Neuronal stem cell (in vitro differentiated cells): ENCODE measurements around the gene SCYL3.

Experiments used
- DNase-seq: peaks from one replicate; pipeline ENCODE4 v3.0.0-alpha.2; 2013; ENCODE audit warnings: low spot score
- H2AFZ ChIP-seq: one replicate; pipeline ENCODE4 v1.6.1; 2013; ENCODE audit warnings: mild to moderate bottlenecking, low read length, inconsistent platforms
- H2AK5ac ChIP-seq: 2 replicates; pipeline ENCODE4 v1.6.1; 2013; ENCODE audit warnings: low read depth, mild to moderate bottlenecking, inconsistent platforms, low read length, moderate library complexity, mixed read lengths
- H2BK120ac ChIP-seq: 2 replicates; pipeline ENCODE4 v1.6.1; 2013; ENCODE audit warnings: low read depth, mild to moderate bottlenecking, inconsistent platforms, low read length, moderate library complexity, mixed read lengths
- H2BK12ac ChIP-seq: one replicate; pipeline ENCODE4 v1.6.1; 2013; ENCODE audit warnings: low read length, inconsistent platforms
- H2BK15ac ChIP-seq: 2 replicates; pipeline ENCODE4 v1.6.1; 2013; ENCODE audit warnings: mild to moderate bottlenecking, low read length, inconsistent platforms, mixed read lengths
- H2BK5ac ChIP-seq: one replicate; pipeline ENCODE4 v1.6.1; 2013; ENCODE audit warnings: inconsistent platforms, mild to moderate bottlenecking, low read length, moderate library complexity
- H3K14ac ChIP-seq: one replicate; pipeline ENCODE4 v1.6.1; 2013; ENCODE audit warnings: low read length, inconsistent platforms
- H3K18ac ChIP-seq: 2 replicates; pipeline ENCODE4 v1.6.1; 2013; ENCODE audit warnings: low read length, inconsistent platforms
- H3K23ac ChIP-seq: 2 replicates; pipeline ENCODE4 v1.6.1; 2013; ENCODE audit warnings: low read depth, mild to moderate bottlenecking, mixed read lengths, low read length, inconsistent platforms; ENCODE audit not compliant: poor library complexity
- H3K27ac ChIP-seq: replicated peaks from 3 replicates; pipeline ENCODE4 v1.5.1; 2013; ENCODE audit warnings: low read length, inconsistent platforms
- H3K27me3 ChIP-seq, 3 experiments: 2 replicates each; pipeline ENCODE4 v1.6.1; 2013; ENCODE audit warnings: low read length in 3 of 3, mild to moderate bottlenecking in 2 of 3, inconsistent platforms in 1 of 3, low read depth in 1 of 3, mixed read lengths in 1 of 3, moderate library complexity in 1 of 3; ENCODE audit not compliant: control insufficient read depth in 3 of 3, insufficient read depth in 3 of 3
- H3K36me3 ChIP-seq, 2 donors: replicated peaks in 1 of 2; 2 replicates each; pipeline ENCODE4 v1.6.1; 2013; ENCODE audit warnings: low read length in 2 of 2; ENCODE audit not compliant: control insufficient read depth in 2 of 2, insufficient read depth in 2 of 2
- H3K4ac ChIP-seq: 2 replicates; pipeline ENCODE4 v1.6.1; 2013; ENCODE audit warnings: inconsistent platforms, mild to moderate bottlenecking, low read length, moderate library complexity
- H3K4me1 ChIP-seq, 2 donors: 1 replicate in 1 of 2; 2 replicates in 1 of 2; pipeline ENCODE4 v1.6.1; 2013; ENCODE audit warnings: low read length in 2 of 2, low read depth in 1 of 2; ENCODE audit not compliant: control insufficient read depth in 2 of 2, insufficient read depth in 1 of 2
- H3K4me2 ChIP-seq: one replicate; pipeline ENCODE4 v1.6.1; 2013; ENCODE audit warnings: mild to moderate bottlenecking, low read length, inconsistent platforms; ENCODE audit not compliant: insufficient read depth, poor library complexity, severe bottlenecking
- H3K4me3 ChIP-seq, 2 donors: 2 replicates each; pipeline ENCODE4 v1.5.1; 2013; ENCODE audit warnings: low read length in 2 of 2, mild to moderate bottlenecking in 2 of 2, inconsistent platforms in 1 of 2, moderate library complexity in 1 of 2
- H3K79me1 ChIP-seq: one replicate; pipeline ENCODE4 v1.6.1; 2013; ENCODE audit warnings: low read depth, mild to moderate bottlenecking, inconsistent platforms, low read length, moderate library complexity
- H3K9ac ChIP-seq: one replicate; pipeline ENCODE4 v1.6.1; 2013; ENCODE audit warnings: mild to moderate bottlenecking, low read depth, low read length, inconsistent platforms; ENCODE audit not compliant: poor library complexity
- H3K9me3 ChIP-seq, 2 donors: replicated peaks in 1 of 2; 2 replicates each; pipeline versions ENCODE3 to v1.6.1; 2013; ENCODE audit warnings: low read length in 2 of 2, mild to moderate bottlenecking in 2 of 2, inconsistent platforms in 1 of 2, low read depth in 1 of 2, mixed read lengths in 1 of 2, moderate library complexity in 1 of 2; ENCODE audit not compliant: control insufficient read depth in 2 of 2, insufficient read depth in 1 of 2
- H4K8ac ChIP-seq: one replicate; pipeline ENCODE4 v1.6.1; 2013; ENCODE audit warnings: low read depth, mild to moderate bottlenecking, inconsistent platforms, low read length, moderate library complexity
- H4K91ac ChIP-seq: one replicate; pipeline ENCODE4 v1.6.1; 2013; ENCODE audit warnings: low read length, low read depth, mild to moderate bottlenecking, inconsistent platforms; ENCODE audit not compliant: poor library complexity
- whole genome bisulfite sequencing, 2 donors: extraction: QIAGEN DNeasy Blood & Tissue Kit; methylation state at CpG; one replicate each; pipeline ENCODE4 v1.1.7; 2013; ENCODE audit warnings: missing lambda C conversion rate in 2 of 2, mixed read lengths in 1 of 2; ENCODE audit not compliant: insufficient read length in 2 of 2, insufficient replicate concordance in 1 of 2; ENCODE audit errors: extremely low coverage in 2 of 2; 5-methylcytosine and 5-hydroxymethylcytosine counted together

The SCYL3 gene

DNA sequence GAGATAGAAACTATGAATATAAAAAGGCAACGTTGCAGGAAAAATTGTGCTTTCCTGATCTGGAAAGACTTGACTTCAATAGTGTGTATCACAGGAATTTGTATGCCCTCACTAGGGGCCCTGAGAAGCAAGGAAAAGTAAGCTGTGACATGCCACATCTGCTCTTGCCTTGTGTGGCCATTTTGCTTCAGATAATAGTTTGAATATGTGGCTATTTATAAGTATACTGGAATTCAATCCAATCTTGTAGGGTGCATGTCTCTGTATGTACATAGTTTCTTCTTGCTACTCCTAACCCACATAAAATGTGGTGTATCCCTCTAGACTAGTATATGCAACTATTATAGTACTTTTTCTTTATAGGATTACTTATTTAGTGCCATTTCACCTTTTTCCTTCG lies 31.1 kb upstream of the SCYL3 start:
- Histone ChIP-seq H2AFZ (no peak overlapping the region), H2BK15ac (no peak overlapping the region), H3K14ac (no peak overlapping the region), H2BK12ac (no peak overlapping the region), H3K23ac (no peak overlapping the region), H3K4ac (no peak overlapping the region), H3K18ac (no peak overlapping the region), H3K79me1 (no peaks in the 10 kb centered on the region), H2BK5ac (no peak overlapping the region), H3K4me2 (no peak overlapping the region), H2AK5ac (no peak overlapping the region), H3K27me3 (no peaks in the 10 kb centered on the region), H4K8ac (no peak overlapping the region), H3K9ac (no peak overlapping the region), H3K4me1 (no peaks in the 10 kb centered on the region), H4K91ac (no peak overlapping the region), H3K27ac (no peak overlapping the region), H3K9me3 (no peaks in the 10 kb centered on the region), H2BK120ac (no peak overlapping the region), H3K4me3 (no peak overlapping the region), H3K36me3 (no peaks in the 10 kb centered on the region)
- whole genome bisulfite sequencing, 2 donors = no CpG with 5 or more reads among the region's 2 CpGs
- DNase-seq = no peak

DNA sequence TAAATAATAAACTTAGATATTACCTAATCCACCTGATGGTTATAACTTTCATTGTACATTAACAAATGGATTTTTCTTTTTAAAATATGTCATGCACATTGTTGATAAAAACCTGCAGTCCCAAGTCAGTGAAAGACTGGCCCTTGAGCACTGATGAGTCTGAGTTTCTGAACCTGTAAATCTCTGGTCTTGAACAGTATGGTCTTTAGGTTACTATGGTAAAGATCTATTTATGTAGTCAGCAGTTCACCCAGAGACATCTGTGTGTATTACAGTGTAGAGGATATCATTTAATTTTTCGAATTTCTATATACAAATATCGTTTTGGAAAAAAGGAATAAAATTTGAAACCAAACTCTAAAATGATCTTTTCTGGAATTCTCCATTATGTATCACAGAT lies 30.4 kb upstream of the SCYL3 start:
- Histone ChIP-seq H3K79me1 (no peaks in the 10 kb centered on the region), H3K4me1 (no peaks in the 10 kb centered on the region), H3K27ac (no peak overlapping the region), H3K36me3 (no peaks in the 10 kb centered on the region), H4K8ac (no peak overlapping the region), H3K27me3 (no peaks in the 10 kb centered on the region), H3K4me3 (no peak overlapping the region), H3K14ac (no peak overlapping the region), H3K4ac (no peak overlapping the region), H2BK5ac (no peak overlapping the region), H2AFZ (no peak overlapping the region), H2BK15ac (no peak overlapping the region), H4K91ac (no peak overlapping the region), H2BK12ac (no peak overlapping the region), H3K18ac (no peak overlapping the region), H3K9ac (no peak overlapping the region), H3K23ac (no peak overlapping the region), H2BK120ac (no peak overlapping the region), H3K4me2 (no peak overlapping the region), H2AK5ac (no peak overlapping the region), H3K9me3 (no peaks in the 10 kb centered on the region)
- no peak for DNase-seq
- no CpG with 5 or more reads among the region's 2 CpGs for WGBS, 2 donors

- no CpG with 5 or more reads among the region's 4 CpGs for WGBS, 2 donors
- no peak overlapping the region for H3K4me3 ChIP-seq
- no peaks in the 10 kb centered on the region for H3K79me1 ChIP-seq
- no peak overlapping the region for H3K14ac ChIP-seq
- H3K27me3 ChIP-seq = no peaks in the 10 kb centered on the region
- H2BK12ac ChIP-seq = no peak overlapping the region
- no peak overlapping the region for H2BK15ac ChIP-seq
- no peak overlapping the region for H4K8ac ChIP-seq
- H2AK5ac ChIP-seq = no peak overlapping the region
- no peaks in the 10 kb centered on the region for H3K36me3 ChIP-seq
- H2AFZ ChIP-seq = no peak overlapping the region
- H3K4ac ChIP-seq = no peak overlapping the region
- H2BK5ac ChIP-seq = no peak overlapping the region
- H3K4me1 ChIP-seq = no peaks in the 10 kb centered on the region
- no peak overlapping the region for H3K4me2 ChIP-seq
- no peaks in the 10 kb centered on the region for H3K9me3 ChIP-seq
- H2BK120ac ChIP-seq = no peak overlapping the region
- H4K91ac ChIP-seq = no peak overlapping the region
- no peak for DNase-seq
- H3K18ac ChIP-seq = no peak overlapping the region
- H3K23ac ChIP-seq = no peak overlapping the region
- H3K27ac ChIP-seq = no peak overlapping the region
- no peak overlapping the region for H3K9ac ChIP-seq
Measured at GRCh38 chr1:169921080-169921479, 27.4 kb upstream of the SCYL3 start.

- Histone ChIP-seq H4K91ac (no peak overlapping the region), H3K18ac (no peak overlapping the region), H3K4me3 (no peak overlapping the region), H2BK5ac (no peak overlapping the region), H3K27ac (no peak overlapping the region), H2BK15ac (no peak overlapping the region), H3K14ac (no peak overlapping the region), H4K8ac (no peak overlapping the region), H3K23ac (no peak overlapping the region), H3K36me3 (no peaks in the 10 kb centered on the region), H2AFZ (no peak overlapping the region), H2BK12ac (no peak overlapping the region), H3K4ac (no peak overlapping the region), H3K9me3 (no peaks in the 10 kb centered on the region), H2BK120ac (no peak overlapping the region), H3K4me1 (no peaks in the 10 kb centered on the region), H2AK5ac (no peak overlapping the region), H3K4me2 (no peak overlapping the region), H3K27me3 (no peaks in the 10 kb centered on the region), H3K79me1 (no peaks in the 10 kb centered on the region), H3K9ac (no peak overlapping the region)
- WGBS, 2 donors = no CpG with 5 or more reads among the region's 1 CpG
- no peak for DNase-seq
Measured at GRCh38 chr1:169918927-169919326, 25.2 kb upstream of the SCYL3 start.
